DOHH2 (cell line): ENCODE data around the gene PKD1L1.
"Not testable (repeated sequence)": the region's sequence is repeated elsewhere in the genome, so short reads cannot be mapped to it uniquely, and the experiment has no call there.

ENCODE experiments used
- H3F3A ChIP-seq: fragments of 200-600 bp; sonication (generic), shearing (Covaris generic); 2 replicates; pipeline ENCODE4 v1.6.0; 2016; ENCODE audit warnings: antibody characterized with exemption, mild to moderate bottlenecking; ENCODE audit not compliant: control insufficient read depth, insufficient read depth
- H3K27ac ChIP-seq: fragments of 200-600 bp; sonication (generic); 2 replicates; pipeline ENCODE4 v1.5.1; 2014; ENCODE audit warnings: low read depth, mild to moderate bottlenecking, low read length, moderate library complexity
- H3K27me3 ChIP-seq: fragments of 200-600 bp; sonication (generic); 2 replicates; pipeline ENCODE4 v1.6.1; 2014; ENCODE audit warnings: mild to moderate bottlenecking, low read length, mixed read lengths; ENCODE audit not compliant: control insufficient read depth
- H3K36me3 ChIP-seq: fragments of 200-600 bp; sonication (generic); 2 replicates; pipeline ENCODE4 v1.6.1; 2014; ENCODE audit warnings: mild to moderate bottlenecking, low read length, moderate library complexity, mixed read lengths; ENCODE audit not compliant: control insufficient read depth
- H3K4me1 ChIP-seq: fragments of 200-600 bp; sonication (generic); 2 replicates; pipeline ENCODE4 v1.6.1; 2014; ENCODE audit warnings: mild to moderate bottlenecking, low read length, mixed read lengths; ENCODE audit not compliant: control insufficient read depth
- H3K4me2 ChIP-seq: fragments of 200-600 bp; sonication (generic); 2 replicates; pipeline ENCODE4 v1.6.0; 2014; ENCODE audit warnings: mild to moderate bottlenecking, low read length, moderate library complexity
- H3K4me3 ChIP-seq: fragments of 200-600 bp; sonication (generic); 2 replicates; pipeline ENCODE4 v1.5.1; 2014; ENCODE audit warnings: mild to moderate bottlenecking, low read length, mixed read lengths
- H3K79me2 ChIP-seq: fragments of 200-600 bp; sonication (generic); 2 replicates; pipeline ENCODE4 v1.6.1; 2014; ENCODE audit warnings: mild to moderate bottlenecking, low read length, mixed read lengths; ENCODE audit not compliant: control insufficient read depth
- H3K9me2 ChIP-seq: fragments of 200-600 bp; sonication (generic); replicated peaks from 2 replicates; pipeline ENCODE4 v1.6.1; 2014; ENCODE audit warnings: mild to moderate bottlenecking, low read length, mixed read lengths; ENCODE audit not compliant: control insufficient read depth
- H3K9me3 ChIP-seq: fragments of 200-600 bp; sonication (generic); 2 replicates; pipeline ENCODE4 v1.6.1; 2014; ENCODE audit warnings: antibody characterized with exemption, low read length, mixed read lengths; ENCODE audit not compliant: control insufficient read depth, insufficient read depth
- H4K20me1 ChIP-seq: fragments of 200-600 bp; sonication (generic); 2 replicates; pipeline ENCODE4 v1.6.0; 2014; ENCODE audit warnings: low read depth, mild to moderate bottlenecking, antibody characterized with exemption, low read length, moderate library complexity; ENCODE audit not compliant: control insufficient read depth, insufficient read depth
- CTCF ChIP-seq: fragments of 200-600 bp; sonication (generic); IDR thresholded peaks from one replicate; pipeline ENCODE4 v1.5.1; 2014; ENCODE audit warnings: antibody characterized with exemption, mild to moderate bottlenecking, low read depth, low read length; ENCODE audit not compliant: poor library complexity, severe bottlenecking
- EZH2phosphoT487 ChIP-seq: fragments of 200-600 bp; sonication (generic); IDR thresholded peaks from 2 replicates; pipeline ENCODE4 v1.6.1; 2017; ENCODE audit warnings: borderline replicate concordance, mild to moderate bottlenecking, antibody characterized with exemption, low read length, moderate library complexity, mixed read lengths

The PKD1L1 gene

DNA sequence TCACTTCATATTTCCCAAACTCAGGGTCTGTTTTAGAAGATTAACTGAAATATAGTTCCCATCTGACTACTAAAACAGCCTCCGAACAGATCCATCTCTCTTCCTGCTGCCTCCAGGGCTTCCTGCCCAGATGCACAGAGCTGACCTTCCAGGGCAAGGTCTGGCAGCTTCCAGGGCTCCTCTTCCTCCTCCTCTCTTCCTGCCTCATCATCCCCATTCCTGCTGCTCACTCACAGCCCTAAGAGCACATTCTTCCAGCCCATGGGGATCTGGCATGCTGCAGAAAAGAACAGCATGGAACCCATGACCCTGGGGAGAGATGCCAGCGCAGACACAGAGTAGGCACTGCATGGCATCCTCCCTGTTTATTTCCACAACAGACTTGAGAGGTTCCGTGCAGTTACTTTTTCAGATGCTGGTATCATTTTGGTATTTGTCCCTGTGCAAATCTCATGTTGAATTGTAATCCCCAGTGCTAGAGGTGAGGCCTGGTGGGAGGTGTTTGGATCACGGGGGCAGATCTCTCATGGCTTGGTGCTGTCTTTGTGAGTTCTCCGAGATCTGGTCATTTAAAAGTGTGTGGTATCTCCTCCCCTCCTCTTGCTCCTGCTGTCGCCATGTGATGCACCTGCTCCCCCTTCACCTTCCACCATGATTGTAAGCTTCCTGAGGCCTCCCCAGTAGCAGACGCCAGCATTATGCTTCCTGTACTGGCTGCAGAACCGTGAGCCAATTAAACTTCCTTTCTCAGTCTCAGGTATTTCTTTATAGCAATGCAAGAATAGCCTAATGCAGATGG, 4.4 kb downstream of the PKD1L1 start:
- Histone ChIP-seq H3K27me3 (no peaks in the 10 kb centered on the region), H3K79me2 (no peaks in the 10 kb centered on the region), H3K9me3 (no peaks in the 10 kb centered on the region), H3K4me3 (no peak overlapping the region), H3K9me2 (no peaks in the 10 kb centered on the region), H3K4me2 (no peak overlapping the region), H3K4me1 (no peaks in the 10 kb centered on the region), H3K27ac (no peak overlapping the region), H3K36me3 (no peaks in the 10 kb centered on the region), H3F3A (no peaks in the 10 kb centered on the region), H4K20me1 (no peaks in the 10 kb centered on the region)
- TF ChIP-seq CTCF (no peak), EZH2phosphoT487 (no peak)

DNA sequence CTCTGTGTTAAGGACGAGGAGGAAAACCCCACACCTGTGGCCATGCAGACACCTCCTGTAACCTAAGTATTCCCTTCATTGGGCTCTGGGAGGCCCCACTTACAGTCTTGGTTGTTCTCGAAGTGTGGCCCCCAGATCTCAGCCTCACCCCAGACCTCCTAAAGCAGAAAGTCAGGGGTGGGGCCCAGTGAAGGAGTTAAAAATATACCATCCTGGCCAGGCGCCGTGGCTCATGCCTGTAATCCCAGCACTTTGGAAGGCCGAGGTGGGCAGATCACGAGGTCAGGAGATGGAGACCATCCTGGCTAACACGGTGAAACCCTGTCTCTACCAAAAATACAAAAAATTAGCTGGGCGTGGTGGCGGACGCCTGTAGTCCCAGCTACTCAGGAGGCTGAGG, 5.6 kb downstream of the PKD1L1 start:
- H3F3A ChIP-seq, H3K4me2 ChIP-seq, H3K9me2 ChIP-seq, H3K79me2 ChIP-seq, H3K27me3 ChIP-seq, H3K36me3 ChIP-seq, H4K20me1 ChIP-seq, H3K4me3 ChIP-seq, H3K9me3 ChIP-seq, H3K27ac ChIP-seq, H3K4me1 ChIP-seq: not testable (repeated sequence)

DNA sequence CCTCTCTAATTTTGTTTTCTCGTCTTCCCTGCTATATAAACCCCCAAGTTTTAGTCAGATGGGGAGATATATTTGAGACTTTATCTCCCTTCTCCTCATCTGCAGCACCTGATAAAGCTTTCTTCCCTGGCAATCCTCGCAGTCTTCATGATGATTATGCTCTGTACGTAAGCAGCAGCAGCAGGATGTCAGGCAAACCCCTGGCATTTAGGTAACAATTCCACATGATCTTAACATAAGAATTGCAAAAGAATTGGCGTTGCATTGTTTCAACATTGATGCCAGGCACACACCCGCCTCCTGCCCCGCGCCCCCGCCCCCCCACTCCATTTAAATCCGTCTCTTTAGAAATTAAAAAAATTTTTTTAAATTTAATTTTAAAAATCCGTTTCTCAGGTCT, 6.1 kb downstream of the PKD1L1 start:
- no peaks in the 10 kb centered on the region for H3K27me3 ChIP-seq
- no peaks in the 10 kb centered on the region for H3F3A ChIP-seq
- H3K4me1 ChIP-seq: peaks cover 12% of the 10 kb centered on the region
- TF ChIP-seq CTCF (no peak), EZH2phosphoT487 (no peak)
- no peaks in the 10 kb centered on the region for H3K79me2 ChIP-seq
- no peaks in the 10 kb centered on the region for H3K9me2 ChIP-seq
- H3K4me2 ChIP-seq: no peak overlapping the region
- no peak overlapping the region for H3K4me3 ChIP-seq
- no peak overlapping the region for H3K27ac ChIP-seq
- no peaks in the 10 kb centered on the region for H3K9me3 ChIP-seq
- no peaks in the 10 kb centered on the region for H3K36me3 ChIP-seq
- H4K20me1 ChIP-seq: no peaks in the 10 kb centered on the region

DNA sequence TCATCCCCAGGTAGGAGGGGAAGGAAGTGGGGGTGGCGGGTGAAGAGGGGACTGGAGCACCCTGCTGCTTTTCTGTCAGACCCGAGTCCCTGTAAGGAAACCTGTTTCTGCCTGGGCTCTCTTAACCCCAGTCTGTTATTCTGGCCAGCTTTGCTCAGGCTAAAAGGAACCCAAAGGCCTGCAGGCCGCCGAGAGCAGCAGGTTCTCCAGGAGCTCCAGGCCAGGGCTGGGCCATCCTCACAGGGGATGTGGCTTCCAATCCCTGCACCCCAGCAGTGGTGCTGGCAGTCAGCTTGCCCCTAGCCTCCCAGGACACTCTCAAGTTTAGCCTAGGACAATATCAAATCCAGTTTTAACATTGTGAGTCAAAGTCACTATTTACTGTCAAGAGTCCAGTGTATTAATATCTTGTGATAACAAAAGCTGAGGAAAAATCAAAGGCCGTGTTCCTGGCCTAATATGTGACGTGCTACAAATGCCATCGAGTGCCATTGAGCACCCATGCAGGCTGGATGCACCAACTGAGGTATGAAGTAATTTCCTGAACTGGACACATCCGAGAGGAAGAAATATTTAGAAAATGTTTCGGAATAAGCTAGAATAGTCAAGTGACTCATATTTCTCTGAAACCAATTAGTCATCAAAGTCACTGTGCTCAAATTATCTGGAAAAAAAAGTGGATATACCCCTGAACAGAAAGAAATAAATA, 7.0 kb downstream of the PKD1L1 start:
- H3K79me2 ChIP-seq: no peaks in the 10 kb centered on the region
- no peak overlapping the region for H3K4me2 ChIP-seq
- no peaks in the 10 kb centered on the region for H3K9me2 ChIP-seq
- H3F3A ChIP-seq: no peaks in the 10 kb centered on the region
- no peak overlapping the region for H3K27ac ChIP-seq
- H3K9me3 ChIP-seq: no peaks in the 10 kb centered on the region
- TF ChIP-seq CTCF (no peak), EZH2phosphoT487 (no peak)
- no peaks in the 10 kb centered on the region for H3K36me3 ChIP-seq
- no peak overlapping the region for H3K4me3 ChIP-seq
- peaks cover 19% of the 10 kb centered on the region for H3K4me1 ChIP-seq
- H3K27me3 ChIP-seq: peaks cover 6% of the 10 kb centered on the region; the same call in 1 of the 2 replicates
- no peaks in the 10 kb centered on the region for H4K20me1 ChIP-seq
